Measurements from ENCODE around the gene GDPD4.

The GDPD4 gene

DNA sequence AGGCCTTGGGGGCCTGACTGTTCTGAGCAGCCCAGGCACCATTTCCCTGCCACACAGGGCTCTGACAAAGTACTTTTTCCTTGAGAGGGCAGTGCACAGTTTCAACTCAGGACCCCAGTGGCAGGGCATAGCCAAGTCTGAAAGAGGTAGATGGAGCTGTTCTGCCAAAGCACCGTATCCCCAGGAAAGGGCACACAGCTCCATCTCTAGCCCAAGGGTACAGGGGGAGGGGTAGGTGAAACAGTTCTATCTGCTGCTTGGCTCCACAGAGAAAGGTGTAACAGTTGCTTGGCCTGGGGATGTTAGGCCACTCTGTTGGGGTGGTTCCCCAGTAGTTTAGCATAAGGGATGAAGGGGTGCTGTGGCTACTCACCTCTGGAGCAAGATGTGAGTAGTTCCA lies 47.8 kb downstream of the GDPD4 start:
- Histone ChIP-seq H2AFZ (ENCODE audit: low read depth) (no peak overlapping the region), H3K4me1 (ENCODE audit: low read depth, poor library complexity, severe bottlenecking) (no peaks in the 10 kb centered on the region), H3K4me3 (IDR thresholded peaks at IDR 0.05; ENCODE audit: insufficient read depth, low read depth, low read length) (no peak overlapping the region), H3K27ac (no peak overlapping the region), H3K4me2 (no peak overlapping the region), H3K36me3 (ENCODE audit: insufficient read depth) (no peaks in the 10 kb centered on the region), H3K79me2 (ENCODE audit: insufficient read depth, low read depth) (no peaks in the 10 kb centered on the region), H4K20me1 (ENCODE audit: insufficient read depth) (no peaks in the 10 kb centered on the region), H3K9ac (no peak overlapping the region), H3K27me3 (ENCODE audit: insufficient read depth, low read depth) (no peaks in the 10 kb centered on the region)
- TF ChIP-seq, protein P1, sequence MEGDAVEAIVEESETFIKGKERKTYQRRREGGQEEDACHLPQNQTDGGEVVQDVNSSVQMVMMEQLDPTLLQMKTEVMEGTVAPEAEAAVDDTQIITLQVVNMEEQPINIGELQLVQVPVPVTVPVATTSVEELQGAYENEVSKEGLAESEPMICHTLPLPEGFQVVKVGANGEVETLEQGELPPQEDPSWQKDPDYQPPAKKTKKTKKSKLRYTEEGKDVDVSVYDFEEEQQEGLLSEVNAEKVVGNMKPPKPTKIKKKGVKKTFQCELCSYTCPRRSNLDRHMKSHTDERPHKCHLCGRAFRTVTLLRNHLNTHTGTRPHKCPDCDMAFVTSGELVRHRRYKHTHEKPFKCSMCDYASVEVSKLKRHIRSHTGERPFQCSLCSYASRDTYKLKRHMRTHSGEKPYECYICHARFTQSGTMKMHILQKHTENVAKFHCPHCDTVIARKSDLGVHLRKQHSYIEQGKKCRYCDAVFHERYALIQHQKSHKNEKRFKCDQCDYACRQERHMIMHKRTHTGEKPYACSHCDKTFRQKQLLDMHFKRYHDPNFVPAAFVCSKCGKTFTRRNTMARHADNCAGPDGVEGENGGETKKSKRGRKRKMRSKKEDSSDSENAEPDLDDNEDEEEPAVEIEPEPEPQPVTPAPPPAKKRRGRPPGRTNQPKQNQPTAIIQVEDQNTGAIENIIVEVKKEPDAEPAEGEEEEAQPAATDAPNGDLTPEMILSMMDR (conservative IDR thresholded peaks at IDR 0.05; ENCODE audit: low read depth, low read length) = no peak

DNA sequence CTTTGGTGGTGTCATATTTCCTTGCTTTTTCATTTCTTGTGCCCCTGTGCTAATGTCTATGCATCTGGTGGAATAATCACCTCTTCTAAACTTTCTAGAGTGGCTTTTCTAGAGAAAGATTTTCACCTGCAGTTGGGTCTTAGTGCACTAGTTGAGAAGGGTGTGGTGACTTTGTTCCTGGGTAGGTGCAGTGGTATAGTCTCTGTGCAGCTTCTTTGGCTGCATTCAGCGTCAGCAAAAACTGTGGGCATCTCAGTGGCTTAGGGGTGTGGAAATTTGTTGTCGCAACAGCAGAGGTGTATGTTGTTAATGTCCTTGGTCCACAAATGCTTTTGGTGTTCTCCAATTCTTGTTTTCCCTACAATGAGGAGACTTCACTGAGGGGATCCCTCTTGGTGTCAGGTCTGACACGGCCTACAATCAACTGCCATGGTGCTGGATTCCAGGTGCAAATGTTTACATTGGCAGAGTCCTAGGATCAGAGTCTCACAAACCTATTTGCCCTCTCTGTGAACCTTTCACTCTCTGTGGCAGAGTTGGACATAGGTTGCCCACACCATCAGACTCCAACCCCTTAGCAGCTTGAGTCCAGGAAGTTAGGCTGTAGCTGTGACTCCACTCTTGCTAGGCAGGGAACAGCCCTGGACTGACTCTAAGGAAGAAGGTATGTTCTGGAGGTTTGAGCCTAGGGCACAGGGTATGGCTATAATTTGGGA lies 48.8 kb downstream of the GDPD4 start:
- Histone ChIP-seq H3K36me3 (ENCODE audit: insufficient read depth) (no peaks in the 10 kb centered on the region), H2AFZ (ENCODE audit: low read depth) (no peak overlapping the region), H3K4me3 (IDR thresholded peaks at IDR 0.05; ENCODE audit: insufficient read depth, low read depth, low read length) (no peak overlapping the region), H3K27ac (no peak overlapping the region), H3K9ac (no peak overlapping the region), H3K27me3 (ENCODE audit: insufficient read depth, low read depth) (no peaks in the 10 kb centered on the region), H4K20me1 (ENCODE audit: insufficient read depth) (no peaks in the 10 kb centered on the region), H3K4me1 (ENCODE audit: low read depth, poor library complexity, severe bottlenecking) (no peaks in the 10 kb centered on the region), H3K79me2 (ENCODE audit: insufficient read depth, low read depth) (no peaks in the 10 kb centered on the region), H3K4me2 (no peak overlapping the region)
- TF ChIP-seq, protein P1 (conservative IDR thresholded peaks at IDR 0.05; ENCODE audit: low read depth, low read length) = no peak

DNA sequence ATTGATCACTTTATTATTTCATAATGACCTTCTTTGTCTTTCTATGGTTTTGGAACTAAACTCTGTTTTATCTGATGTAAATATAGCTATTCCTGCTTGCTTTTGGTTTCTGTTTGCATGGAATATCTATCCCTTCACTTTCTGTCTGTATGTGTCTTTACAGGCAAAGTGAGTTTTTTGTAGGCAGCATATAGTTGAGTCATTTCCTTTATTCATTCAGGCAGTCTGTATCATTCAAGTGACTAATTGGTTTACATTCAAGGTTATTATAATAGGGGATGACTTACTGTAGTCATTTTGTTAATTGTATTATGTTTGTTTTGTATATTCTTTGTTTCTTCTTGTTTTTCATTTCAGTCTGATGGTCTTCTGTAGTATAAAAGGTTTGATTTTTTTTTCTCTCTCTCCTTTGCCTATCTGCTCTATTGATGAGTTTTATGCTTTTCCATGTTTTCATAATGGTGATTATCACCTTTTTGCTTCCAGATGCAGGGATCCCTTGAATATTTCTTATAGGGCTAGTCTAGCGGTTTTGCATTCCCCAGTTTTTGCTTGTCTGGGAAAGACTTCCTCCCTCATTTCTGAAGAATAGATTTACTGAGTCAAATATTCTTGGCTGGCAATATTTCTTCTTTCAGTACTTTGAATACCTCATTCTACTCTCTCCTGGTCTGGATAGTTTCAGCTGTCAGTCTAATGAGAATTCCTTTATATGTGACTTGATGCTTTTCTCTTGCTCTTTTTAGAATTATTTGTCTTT lies 50.4 kb downstream of the GDPD4 start:
- TF ChIP-seq, protein P1 (conservative IDR thresholded peaks at IDR 0.05; ENCODE audit: low read depth, low read length) = no peak
- H3K4me1 ChIP-seq (ENCODE audit: low read depth, poor library complexity, severe bottlenecking) = no peaks in the 10 kb centered on the region
- no peaks in the 10 kb centered on the region for H3K36me3 ChIP-seq (ENCODE audit: insufficient read depth)
- no peak overlapping the region for H3K27ac ChIP-seq
- no peaks in the 10 kb centered on the region for H3K27me3 ChIP-seq (ENCODE audit: insufficient read depth, low read depth)
- H3K79me2 ChIP-seq (ENCODE audit: insufficient read depth, low read depth) = no peaks in the 10 kb centered on the region
- H3K4me2 ChIP-seq = no peak overlapping the region
- H3K4me3 ChIP-seq (IDR thresholded peaks at IDR 0.05; ENCODE audit: insufficient read depth, low read depth, low read length) = no peak overlapping the region
- H4K20me1 ChIP-seq (ENCODE audit: insufficient read depth) = no peaks in the 10 kb centered on the region
- H3K9ac ChIP-seq = no peak overlapping the region
- H2AFZ ChIP-seq (ENCODE audit: low read depth) = no peak overlapping the region

- Histone ChIP-seq H2AFZ (ENCODE audit: low read depth) (no peak overlapping the region), H3K27ac (no peak overlapping the region), H3K4me3 (IDR thresholded peaks at IDR 0.05; ENCODE audit: insufficient read depth, low read depth, low read length) (no peak overlapping the region), H3K9ac (no peak overlapping the region), H3K79me2 (ENCODE audit: insufficient read depth, low read depth) (no peaks in the 10 kb centered on the region), H3K4me1 (ENCODE audit: low read depth, poor library complexity, severe bottlenecking) (no peaks in the 10 kb centered on the region), H4K20me1 (ENCODE audit: insufficient read depth) (no peaks in the 10 kb centered on the region), H3K27me3 (ENCODE audit: insufficient read depth, low read depth) (no peaks in the 10 kb centered on the region), H3K4me2 (no peak overlapping the region), H3K36me3 (ENCODE audit: insufficient read depth) (no peaks in the 10 kb centered on the region)
- TF ChIP-seq, protein P1 (conservative IDR thresholded peaks at IDR 0.05; ENCODE audit: low read depth, low read length) = no peak
Observed at GRCh38 chr11:77249427-77249826, 52.1 kb downstream of the GDPD4 start.

Measured in KMS-11 (cell line).